ENCODE data around the gene ETV2.
"Not testable (repeated sequence)": the region's sequence is repeated elsewhere in the genome, so short reads cannot be mapped to it uniquely, and the experiment has no call there.

Gene ETV2

DNA sequence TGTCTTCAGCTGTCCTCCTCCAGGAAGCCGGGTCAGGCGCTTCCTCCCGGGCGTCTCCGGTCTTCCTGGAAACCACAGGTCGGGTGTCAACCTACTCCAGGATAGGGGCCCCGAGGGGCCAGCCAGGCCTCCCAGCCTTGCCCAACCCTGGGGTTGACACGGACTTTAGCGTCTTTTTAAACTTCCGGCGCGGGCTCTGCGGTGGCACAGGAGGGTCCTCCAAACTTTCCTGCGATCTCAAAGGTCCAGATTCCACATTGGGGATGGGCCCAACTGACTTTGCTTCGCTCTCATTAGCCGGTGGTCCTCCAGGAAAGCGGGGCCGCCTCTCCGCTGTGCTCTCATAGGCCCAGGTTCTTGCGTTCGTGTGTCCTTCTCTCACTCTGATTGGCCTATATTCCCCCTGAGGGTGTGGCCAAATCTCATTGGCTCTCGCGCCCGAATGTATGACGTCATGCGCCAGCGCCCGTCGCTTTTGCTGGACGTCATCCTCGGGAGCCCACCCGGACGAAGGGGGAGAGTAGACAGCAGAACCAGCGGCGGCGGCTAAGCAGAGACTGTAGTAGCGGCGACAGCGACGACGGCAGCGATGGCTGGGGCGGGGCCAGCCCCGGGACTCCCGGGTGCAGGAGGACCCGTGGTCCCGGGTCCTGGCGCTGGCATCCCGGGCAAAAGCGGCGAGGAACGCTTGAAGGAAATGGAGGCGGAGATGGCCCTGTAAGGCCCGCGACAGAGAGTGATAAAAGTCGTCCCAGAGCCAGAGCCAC, 12.8 kb upstream of the ETV2 start, which contains the start of gene RBM42:
Gene RBM42, plus strand, starts transcription at position 472 of the 767 bp plus-strand sequence. Its CDS starts 118 bp downstream, at position 590.
- DNase-seq = peak; percentile 95

GRCh38 chr19:35629332-35629633, 12.3 kb upstream of the ETV2 start:
- DNase-seq = no peak

DNA sequence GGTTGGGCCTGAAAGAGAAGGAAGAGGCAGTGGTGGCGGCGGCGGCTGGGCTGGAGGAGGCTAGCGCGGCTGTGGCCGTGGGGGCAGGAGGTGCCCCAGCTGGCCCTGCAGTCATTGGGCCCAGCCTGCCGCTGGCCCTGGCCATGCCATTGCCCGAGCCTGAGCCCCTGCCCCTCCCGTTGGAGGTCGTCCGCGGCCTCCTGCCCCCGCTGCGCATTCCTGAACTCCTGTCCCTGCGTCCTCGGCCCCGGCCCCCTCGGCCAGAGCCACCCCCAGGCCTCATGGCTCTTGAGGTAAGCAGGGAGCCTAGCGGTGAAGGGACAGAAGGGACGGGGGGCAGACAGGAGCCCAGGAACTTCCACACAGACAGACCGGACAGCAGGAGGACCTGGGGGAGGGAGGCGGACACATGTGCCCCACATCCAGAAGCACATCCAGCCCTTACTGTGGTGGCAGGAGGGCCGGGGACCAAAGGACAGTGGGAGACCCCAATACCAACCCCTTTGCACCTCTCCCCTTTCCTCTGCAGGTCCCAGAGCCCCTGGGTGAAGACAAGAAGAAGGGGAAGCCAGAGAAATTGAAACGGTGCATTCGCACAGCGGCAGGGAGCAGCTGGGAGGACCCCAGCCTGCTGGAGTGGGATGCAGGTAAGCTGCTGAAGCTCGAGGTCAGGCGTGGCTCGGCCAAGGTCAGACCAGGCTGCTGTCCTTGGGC, 7.7 kb upstream of the ETV2 start:
- DNase-seq = no peak

- no peak for DNase-seq
Observed at GRCh38 chr19:35636651-35637050, 4.9 kb upstream of the ETV2 start.

- DNase-seq = no peak
Observed at GRCh38 chr19:35637165-35637564, 4.4 kb upstream of the ETV2 start.

- no peak for DNase-seq
Observed at GRCh38 chr19:35639321-35639639, 2.3 kb upstream of the ETV2 start.

- no peak for DNase-seq
Observed at GRCh38 chr19:35639863-35640262, 1.7 kb upstream of the ETV2 start.

- no peak for DNase-seq
Observed at GRCh38 chr19:35642312-35642711, 767 bp downstream of the ETV2 start.

DNA sequence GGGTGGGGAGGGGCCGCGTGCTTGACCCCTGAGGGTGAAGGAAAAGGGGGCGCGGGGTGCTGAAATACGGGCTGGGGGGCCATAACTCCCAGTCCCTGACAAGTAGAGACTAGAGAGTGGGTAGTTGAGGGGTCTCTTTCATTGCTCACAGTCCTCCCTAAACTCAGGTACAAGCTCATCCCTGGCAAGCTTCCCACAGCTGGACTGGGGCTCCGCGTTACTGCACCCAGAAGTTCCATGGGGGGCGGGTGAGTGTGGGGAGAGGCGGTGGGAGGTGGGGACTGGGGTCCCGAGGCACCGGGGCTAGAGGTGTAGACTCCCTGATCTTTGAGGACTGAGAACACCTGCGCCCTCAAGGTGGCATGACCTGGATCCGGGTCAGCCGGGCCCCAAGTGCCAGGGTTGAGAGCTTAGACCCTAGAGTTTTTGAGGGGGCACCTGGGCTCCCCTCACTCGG, 1.3 kb downstream of the ETV2 start:
- DNase-seq = no peak

- peak; percentile 78 for DNase-seq
Observed at GRCh38 chr19:35643255-35644205, 2.0 kb downstream of the ETV2 start.

- peak; percentile 98 for DNase-seq
Observed at GRCh38 chr19:35644206-35644986, 2.9 kb downstream of the ETV2 start.

GRCh38 chr19:35644987-35645679, 3.6 kb downstream of the ETV2 start:
- DNase-seq = peak; percentile 74

GRCh38 chr19:35645680-35646511, 4.4 kb downstream of the ETV2 start:
- DNase-seq = no peak

- DNase-seq = peak; percentile 95
Observed at GRCh38 chr19:35648017-35648961, 6.7 kb downstream of the ETV2 start, which contains the start of gene COX6B1. TSS of gene COX6B1 (plus strand) at chr19:35648323. CDS start at chr19:35651244, 2,921 bp downstream.

- DNase-seq = no peak
Observed at GRCh38 chr19:35650581-35650980, 9.0 kb downstream of the ETV2 start.

DNA sequence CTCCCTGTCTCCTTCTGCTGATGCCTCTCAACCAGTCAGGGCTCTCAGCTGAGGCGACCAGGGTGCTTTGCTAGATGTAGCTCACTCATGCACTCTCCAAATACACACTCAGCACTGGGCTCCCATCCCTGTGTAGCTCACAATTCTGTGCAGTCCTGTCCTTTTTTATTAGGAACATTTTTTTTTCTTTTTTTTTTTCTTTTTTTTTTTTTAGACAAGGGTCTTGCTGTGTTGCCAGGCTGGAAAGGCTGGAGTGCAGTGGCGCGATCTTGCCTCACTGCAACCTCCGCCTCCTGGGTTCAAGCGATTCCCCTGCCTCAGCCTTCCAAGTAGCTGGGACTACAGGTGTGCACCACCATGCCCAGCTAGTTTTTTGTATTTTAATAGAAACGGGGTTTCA, 13.3 kb downstream of the ETV2 start:
- DNase-seq = not testable (repeated sequence)

DNA sequence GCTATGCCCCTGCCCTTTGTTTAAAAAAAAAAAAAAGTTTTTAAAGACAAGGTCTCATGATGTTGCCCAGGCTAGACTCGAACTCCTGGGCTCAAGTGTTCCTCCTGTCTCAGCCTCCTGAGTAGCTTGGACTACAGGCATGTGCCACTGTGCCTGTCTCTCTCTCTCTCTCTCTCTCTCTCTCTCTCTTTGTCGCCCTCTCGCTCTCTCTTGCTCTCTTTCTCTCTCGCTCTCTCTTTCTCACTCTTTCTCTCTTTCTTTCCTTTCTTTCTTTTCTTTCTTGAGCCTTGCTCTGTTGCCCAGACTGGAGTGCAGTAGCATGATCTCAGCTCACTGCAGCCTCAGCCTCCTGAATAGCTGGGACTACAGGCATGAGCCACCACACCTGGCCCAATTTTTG, 14.1 kb downstream of the ETV2 start:
- DNase-seq = no peak

DNA sequence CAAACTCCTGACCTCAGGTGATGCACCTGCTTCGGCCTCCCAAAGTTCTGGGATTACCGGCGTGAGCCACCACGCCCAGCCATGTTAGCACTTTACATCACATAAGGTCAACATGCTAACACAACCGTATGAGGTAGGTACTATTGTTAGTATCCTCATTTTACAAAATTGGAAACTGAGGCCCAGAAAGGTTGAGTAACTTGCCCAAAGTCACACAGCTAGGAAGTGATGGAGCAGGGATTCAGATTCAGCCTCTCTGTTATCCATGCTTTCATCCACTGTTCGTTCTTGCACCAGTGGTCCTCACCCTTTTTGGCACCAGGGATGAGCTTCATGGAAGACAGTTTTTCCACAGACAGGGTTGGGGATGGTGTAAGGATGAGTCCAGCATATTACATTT, 15.2 kb downstream of the ETV2 start:
- DNase-seq = no peak

GRCh38 chr19:35657904-35658700, 16.6 kb downstream of the ETV2 start:
- DNase-seq = peak; percentile 2

All from stimulated activated naive CD4-positive, alpha-beta T cell treated with Interleukin-2 at 50 U/mL for 16 hours (primary cell).